PC-9 (cell line): ENCODE results near the gene ROBO1.

Source experiments
- CTCF ChIP-seq: fragments of 200-600 bp; sonication (generic); conservative IDR thresholded peaks from 2 replicates; pipeline ENCODE4 v1.6.1; 2017; ENCODE audit warnings: mixed run types, antibody characterized with exemption, mild to moderate bottlenecking, moderate library complexity
- EZH2 ChIP-seq: fragments of 200-600 bp; sonication (generic); IDR thresholded peaks from 2 replicates; pipeline ENCODE4 v1.8.0; 2017; ENCODE audit warnings: antibody characterized with exemption, low read depth

GRCh38 chr3:78985981-78986380 is 781.8 kb downstream of the ROBO1 start:
- TF ChIP-seq CTCF, result no peak
- no peak for TF ChIP-seq EZH2
